A549 treated with AZD9567 at 1 μM for 4 hours (cell line): ENCODE results near the gene FAM217A. TPM values are rescaled to one million over a fixed set of nuclear protein-coding genes. Genes with fewer than 3 reads are reported as not detected.

Experiments used
- total RNA-seq: library from RNA; stranded (reverse); fragments of 200-300 nt; extraction: Qiagen RNA extraction; gene quantifications from 5 replicates; pipeline ENCODE4 v1.2.3, GENCODE V29; 2022; ENCODE audit not compliant: insufficient read depth

FAM217A gene, protein sequence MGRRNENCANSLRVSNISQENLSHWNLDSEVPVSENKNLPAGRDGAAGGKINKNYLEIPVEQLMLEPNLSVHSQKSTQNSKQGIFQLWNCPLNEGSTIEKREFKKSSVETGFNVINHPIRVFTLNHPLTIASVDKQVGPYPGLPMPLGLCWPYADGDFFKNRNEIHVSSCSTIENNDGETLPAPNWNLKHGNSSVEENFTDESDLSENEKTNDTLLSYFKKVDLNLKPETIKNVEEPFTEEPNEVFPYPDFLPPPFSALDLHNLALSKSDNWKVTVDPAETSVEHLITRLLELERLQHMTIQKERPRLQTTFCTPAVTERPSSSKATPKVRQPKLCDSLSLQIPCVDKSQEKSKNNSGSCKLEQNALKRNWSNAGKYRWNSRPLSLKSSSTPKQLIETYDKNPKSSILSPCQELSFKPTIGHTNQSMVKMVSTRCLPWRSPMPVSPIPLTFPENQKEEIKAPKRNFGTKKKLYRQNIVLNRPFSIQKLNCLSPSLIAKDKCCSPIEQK
- total RNA-seq, result not detected in 5 replicates

DNA sequence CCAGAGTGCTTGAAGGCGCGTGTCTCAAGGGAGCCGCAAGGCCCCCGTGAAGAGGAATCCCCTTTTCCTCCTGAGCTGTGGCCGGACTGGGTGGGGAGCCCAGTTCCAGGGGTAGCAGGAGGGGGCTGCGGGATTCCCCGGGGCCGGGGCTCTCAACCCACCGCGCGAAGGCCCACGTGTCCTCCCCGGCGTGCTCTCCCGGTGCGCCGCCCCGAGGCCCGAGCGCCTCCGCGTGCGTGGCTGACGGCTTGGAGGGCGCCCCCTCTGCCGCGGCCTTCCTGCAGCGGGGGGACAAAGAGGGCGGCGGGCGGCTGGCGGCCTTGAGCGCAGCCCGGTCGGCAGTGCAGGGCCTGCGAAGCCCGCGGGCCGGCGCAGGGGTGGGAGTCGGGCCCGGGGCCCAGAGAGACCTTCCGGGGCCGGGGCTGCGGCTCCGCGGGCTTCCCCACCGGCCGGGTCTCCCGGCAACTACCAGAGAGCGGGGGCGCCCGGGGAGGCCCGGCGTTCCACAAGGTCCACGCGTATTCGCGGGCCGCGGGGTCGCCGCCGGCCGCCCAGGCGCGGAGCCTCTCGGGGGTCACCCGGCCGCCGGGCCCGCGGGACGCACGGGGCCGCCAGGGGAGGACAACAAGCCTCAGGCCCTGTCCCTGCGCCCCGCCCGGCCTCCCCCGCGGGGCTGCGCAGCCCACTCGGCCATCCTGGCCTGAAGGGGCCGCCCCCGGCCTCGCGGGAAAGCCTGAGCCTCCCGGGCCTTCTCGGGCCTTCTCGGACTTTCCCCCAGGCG lies at the start of gene FAM217A:
Gene FAM217A (minus strand): TSS at position 447 of the 781 bp plus-strand sequence. CDS start 1,723 bp downstream, outside the sequence.

Other genes with a start within 250 kb of the FAM217A start
- 2.2 to 5.1 TPM (median 4.8 TPM) in 5 replicates for gene FAM50B, start 229.8 kb downstream of the FAM217A start, total RNA-seq
- gene ECI2, start 56.4 kb upstream of the FAM217A start, total RNA-seq, result 44.6 to 62.6 TPM (median 46.6 TPM) in 5 replicates